Cardiac septum (tissue), 1 donor: ENCODE data around the gene RGS10. TPM values are rescaled to one million over a fixed set of nuclear protein-coding genes. Genes with fewer than 3 reads are reported as not detected.

Experiments used
- DNase-seq: peaks from one replicate; pipeline ENCODE4 v3.0.0-alpha.2; 2020; ENCODE audit warnings: low spot score
- intact Hi-C: fragments of 100-400 bp; cut with DNase I; formaldehyde crosslinking; loops from one replicate; pipeline ENCODE4 v1.14.0; 2022
- total RNA-seq: library from RNA; stranded (reverse); fragmentation: NEBNext Ultra II Directional; extraction: Animal tissue kit (Norgen Biotek cat#: 25700); gene quantifications from one replicate; pipeline ENCODE4 v1.2.1, GENCODE V29; 2021
- donor health status: DM: no; HTN: no; CAD: no.

Gene RGS10
- total RNA-seq, 1 donor from 2014 or later: 3.2 TPM

DNA sequence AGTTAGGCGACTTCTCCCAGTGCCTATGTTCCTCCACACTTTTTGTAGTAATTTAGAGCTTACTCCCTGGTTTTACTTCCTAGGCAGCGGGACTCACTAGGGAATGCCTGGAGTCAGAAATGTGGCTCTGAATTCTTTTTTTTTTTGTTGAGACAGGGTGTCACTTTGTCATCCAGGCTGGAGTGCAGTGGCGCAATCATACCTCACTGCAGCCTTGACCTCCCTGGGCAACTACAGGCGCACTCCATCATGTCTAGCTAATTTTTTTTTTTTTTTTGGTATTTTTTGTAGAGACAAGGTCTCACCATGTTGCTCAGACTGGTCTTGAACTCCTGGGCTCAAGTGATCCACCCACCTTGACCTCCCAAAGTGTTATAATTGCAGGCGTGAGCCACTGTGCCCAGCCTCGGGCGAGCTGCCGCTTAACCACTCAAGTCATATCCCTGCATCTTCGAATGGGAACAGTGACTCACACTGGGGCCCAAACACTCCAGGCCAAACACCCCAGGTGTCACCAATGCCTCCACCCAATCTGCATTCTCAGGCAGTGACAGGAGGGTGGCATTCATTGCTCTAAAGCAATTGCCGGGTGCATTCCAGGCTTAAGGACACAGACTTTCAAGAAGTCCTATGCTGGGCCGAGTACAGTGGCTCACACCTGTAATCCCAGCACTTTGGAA is 19.6 kb downstream of the RGS10 start:
- intact Hi-C loops: no loop called here
- DNase-seq: no peak

DNA sequence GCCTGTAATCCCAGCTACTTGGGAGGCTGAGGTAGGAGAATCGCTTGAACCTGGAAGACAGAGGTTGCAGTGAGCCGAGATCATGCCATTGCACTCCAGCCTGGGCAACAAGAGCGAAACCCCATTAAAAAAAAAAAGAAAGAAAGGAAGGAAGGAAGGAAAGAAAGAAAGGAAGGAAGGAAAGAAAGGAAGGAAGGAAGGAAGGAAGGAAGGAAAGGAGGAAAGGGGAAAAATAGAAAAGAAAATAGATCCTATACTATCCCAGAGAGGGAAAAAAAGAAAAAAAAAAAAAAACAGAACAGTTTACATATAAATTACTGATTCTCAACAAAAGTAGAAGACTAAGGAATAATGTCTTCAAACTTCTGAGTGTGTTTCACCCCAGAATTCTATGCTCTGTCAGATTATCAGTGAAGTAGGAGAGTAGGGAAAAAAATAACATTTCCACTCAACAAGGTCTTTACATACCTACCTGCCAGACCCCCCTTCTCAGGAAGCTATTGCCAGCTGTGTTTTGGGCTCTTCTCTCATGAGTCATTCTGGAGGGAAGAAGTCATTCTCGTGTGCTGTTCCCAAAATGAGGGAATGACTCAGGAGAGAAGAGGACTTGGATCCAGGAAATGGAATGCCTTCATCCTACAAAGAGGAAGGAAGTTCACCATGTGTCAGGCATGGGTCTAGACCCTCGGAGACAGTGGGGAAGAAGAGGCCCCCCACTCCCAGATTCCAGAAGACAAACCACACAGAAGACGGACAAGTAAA is 20.9 kb downstream of the RGS10 start:
- intact Hi-C loops: no loop called here
- no peak for DNase-seq

DNA sequence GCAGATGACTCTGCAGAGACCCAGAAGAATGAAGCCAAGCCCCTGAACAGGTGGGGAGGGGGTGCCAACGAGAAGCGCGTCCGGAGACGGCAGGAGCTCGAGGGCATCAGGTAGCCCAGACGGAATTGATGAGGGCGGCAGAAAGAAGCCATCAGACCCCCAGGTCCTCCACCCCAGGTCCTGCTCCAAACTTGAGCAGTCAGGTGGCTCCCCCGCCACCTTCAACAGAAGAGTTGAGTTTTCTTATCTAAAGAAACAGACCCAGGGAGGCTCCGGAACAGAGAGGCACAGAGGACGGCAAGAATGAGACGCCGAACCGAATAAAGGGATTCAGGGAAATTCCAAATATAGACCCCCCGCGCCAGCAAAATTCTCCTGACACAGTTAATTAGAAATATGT is 22.2 kb downstream of the RGS10 start:
- DNase-seq: no peak

DNA sequence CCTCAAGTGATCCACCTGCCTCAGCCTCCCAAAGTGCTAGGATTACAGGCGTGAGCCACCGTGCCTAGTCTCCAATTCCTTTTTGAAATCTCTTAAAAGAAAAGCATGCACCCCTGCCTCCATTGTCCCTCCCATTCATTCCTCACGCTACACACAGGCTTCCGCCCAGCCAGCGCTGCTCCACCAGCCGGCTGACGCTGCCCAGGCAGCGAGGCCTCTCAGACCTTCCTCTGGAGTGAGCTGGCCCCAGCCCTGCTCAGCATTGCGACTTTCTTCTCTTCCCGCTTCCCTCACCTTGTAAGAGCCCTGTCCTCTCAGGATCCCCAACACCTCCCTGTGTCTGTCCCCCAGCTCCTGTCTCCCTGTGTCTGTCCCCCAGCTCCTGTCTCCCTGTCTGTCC is 23.6 kb downstream of the RGS10 start:
- intact Hi-C loops: no loop called here

More for the DNA sequence above, 22.2 kb downstream of the RGS10 start:
- intact Hi-C loops: no loop called here

DNA sequence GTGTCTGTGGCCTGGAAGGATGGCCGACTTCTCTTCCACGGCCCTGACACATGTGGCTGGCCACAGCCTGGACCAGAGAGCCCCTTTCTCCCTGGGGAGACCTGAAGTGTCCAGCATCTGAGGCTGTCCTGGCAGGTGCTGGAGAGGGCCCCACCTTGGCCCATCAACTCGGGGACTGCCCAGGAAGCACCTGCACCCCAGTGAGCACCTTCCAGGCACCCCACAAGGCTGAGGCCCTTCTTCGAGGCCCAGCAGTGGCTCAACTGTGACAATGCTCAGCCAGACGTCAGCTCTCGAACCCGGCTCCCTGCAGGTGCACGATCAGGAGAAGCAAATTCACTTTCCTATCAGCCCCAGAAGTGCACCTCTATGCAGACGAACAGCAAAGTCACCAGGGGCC is 24.3 kb downstream of the RGS10 start:
- intact Hi-C loops: no loop called here
- DNase-seq: no peak

More for the DNA sequence above, 23.6 kb downstream of the RGS10 start:
- DNase-seq: no peak

DNA sequence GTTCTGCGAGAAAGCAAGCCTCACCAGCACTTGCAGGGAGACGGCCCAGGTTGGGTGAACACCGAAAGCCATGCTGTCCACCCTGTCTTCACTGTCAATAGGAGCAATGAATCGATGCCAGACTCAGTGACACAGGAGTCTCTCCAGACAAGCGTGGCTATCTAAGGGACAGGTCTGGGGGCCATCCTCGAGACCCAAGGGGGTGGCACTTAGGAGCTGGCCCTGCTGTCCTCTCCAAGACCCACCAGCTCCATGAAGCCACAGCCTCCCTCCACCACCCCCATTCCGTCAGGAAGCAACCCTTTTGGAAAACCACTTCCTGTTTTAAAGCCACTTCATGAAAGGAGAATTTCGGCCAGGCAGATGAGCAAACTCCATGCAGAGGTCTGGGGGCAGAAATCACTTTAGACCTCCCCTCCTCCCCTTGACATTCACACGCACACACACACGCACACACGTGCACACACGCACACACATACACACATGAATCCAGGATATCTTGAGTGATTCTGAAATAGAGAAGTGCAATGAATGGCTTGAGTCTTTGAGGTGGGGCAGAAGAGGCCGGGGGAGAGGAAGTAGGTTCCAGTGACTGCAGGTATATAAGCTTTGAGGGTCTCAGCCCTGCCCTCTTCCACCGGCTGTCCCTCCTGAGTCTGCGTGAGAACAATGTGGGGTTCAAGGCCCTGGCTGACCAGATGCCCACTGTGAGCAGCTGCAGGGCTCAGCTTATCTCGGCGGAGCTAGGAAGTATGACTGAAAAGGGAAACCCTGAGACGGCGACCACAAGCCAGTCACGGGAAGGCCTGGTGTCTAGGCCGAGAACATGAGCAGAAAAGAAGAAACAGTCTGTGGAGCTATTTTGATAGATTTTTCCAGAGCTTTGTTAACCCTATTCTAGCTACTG is 25.0 kb downstream of the RGS10 start:
- intact Hi-C loops: no loop called here
- no peak for DNase-seq

DNA sequence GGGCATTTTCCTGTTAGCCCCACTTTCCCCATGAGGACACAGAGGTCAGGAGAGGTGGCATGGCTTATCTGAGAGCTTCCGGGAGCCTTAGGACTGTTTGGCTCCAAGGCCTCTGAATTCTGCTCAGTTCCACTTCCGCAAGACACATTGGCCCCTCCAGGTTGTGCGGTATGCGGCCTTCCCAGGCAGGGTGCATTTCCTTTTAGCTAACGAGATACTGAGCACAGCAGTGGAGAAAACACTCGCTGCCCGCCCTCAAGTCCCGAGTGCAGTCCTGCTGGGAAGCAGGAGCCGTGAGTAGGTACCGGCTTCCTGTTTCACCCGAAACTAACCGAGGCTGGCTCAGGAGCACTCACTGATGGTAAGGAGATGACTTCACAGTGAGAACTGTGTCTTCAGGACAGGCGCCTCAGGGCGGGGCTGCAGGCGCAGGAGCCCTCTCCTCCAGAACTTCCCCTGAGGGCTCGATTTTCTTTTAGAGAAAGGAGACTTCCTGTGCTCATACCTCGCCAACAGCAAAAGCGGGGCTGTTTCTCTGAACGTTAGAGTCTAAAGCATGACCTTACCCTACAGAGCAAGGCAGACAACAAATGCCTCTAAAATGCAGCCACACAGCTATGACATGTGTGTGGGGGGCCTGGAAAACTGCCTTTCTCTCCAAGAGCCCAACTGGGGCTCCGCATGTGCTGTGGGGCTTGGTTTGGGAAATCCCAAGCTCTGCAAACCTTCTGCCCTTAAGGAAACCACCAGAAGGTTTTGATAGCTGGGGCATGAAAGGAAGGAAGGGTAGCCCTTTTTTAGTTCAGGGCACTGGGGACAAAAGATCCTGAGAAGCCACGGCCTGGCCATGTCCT is 25.9 kb downstream of the RGS10 start:
- intact Hi-C loops: no loop called here
- DNase-seq: no peak

DNA sequence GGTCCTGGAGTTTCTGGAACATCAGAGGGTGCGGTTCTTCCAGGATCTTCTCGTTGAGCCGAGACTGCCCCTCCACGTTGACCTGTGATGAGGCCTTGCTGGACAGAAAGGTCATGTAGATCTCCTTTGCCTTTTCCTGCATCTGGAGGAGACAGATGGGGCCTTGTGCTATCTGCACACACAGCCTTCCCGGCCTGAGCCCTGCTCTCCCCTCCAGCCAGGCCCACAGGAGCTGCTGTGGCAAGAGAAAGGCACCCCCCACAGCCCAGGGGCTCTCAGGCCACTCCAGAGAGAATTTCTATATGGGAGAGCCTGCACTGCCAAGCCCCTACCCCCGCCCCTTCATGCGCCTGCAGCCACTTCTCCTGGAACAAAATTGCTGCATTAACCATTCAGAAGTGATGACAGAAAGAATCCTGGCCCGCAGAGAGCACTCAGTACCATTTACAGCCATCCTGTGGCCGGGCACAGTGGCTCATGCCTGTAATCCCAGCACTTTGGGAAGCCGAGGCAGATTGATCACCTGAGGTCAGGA is 26.9 kb downstream of the RGS10 start:
- DNase-seq: no peak
- intact Hi-C loops: no loop called here

DNA sequence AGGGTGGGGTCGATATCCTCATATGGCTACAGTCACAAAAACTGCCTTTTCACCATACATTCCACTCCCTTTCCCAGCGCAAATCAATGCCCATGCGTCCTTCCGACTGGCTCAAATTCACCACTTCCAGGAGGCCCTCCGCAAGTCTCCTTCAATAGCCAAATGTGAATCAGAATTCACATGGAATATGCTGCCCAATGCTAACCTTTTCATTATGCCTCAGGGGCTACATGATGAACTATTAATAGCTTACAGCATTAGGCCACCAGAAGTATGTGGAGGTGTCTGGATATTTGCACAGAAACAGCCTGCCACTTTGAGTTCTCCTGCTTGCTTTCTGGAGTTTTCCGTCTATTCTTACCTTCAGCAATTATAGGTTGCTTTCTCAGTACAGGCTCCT is 27.7 kb downstream of the RGS10 start:
- intact Hi-C loops: no loop called here
- no peak for DNase-seq

DNA sequence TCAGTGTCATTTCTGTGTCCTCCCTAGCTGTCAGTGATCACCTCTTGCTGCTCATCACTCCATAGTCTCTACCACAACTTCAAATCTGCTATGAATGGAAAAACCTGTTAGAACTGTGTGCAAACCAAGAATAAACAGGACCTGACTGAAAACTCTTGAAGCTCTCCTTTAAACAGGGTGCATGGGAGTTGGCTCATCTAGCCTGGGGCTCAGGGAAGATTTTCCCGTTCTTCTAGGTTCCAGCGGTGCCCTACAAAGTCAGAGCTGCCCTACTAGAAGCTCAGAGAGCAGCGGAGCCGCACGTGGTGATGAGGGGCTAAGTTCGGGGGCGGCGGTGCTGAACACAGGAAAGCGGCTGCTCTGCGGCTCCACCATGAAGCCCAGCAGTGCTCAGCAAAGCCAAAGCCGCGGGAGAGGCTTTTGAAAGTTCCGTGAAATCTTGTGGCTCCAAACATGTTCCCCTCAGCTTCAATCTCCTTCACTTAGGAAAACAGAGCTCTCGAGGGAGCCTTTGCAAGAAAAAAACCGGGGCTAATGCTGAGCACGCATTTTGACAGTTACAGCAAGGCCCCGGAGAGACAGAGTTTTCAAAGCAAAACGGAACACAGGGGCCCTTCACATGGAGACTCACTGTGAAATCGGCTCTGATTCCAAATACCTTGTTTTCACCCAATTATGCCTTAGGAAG is 30.5 kb downstream of the RGS10 start:
- DNase-seq: no peak
- intact Hi-C loops: no loop called here

DNA sequence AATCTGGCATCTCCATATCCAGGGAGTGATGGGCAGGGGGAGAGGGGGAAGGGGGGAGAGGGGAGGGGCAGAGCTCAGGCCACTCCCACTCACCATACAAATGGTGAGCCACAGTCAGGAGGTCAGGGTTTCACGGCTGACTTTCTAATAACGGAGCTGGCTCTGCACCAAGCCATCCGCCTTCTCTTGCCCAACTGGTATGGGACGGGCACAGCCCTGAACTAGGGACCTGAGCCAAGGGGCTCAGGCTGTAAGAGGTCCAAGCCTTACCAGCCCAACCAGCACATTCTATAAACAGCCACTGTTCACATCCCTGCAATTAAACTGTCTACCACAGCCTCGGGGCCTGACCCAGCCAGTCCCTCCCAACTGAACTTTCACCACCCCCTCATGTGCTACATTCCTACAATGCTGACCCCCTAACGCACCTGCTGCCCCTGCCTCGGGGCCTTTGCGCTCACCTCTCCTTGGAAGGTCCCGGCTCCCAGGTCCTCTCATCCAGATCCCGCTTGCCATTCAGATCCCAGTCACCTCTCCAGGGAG is 32.5 kb downstream of the RGS10 start:
- peak; percentile 86 for DNase-seq
- intact Hi-C loops: no loop called here

DNA sequence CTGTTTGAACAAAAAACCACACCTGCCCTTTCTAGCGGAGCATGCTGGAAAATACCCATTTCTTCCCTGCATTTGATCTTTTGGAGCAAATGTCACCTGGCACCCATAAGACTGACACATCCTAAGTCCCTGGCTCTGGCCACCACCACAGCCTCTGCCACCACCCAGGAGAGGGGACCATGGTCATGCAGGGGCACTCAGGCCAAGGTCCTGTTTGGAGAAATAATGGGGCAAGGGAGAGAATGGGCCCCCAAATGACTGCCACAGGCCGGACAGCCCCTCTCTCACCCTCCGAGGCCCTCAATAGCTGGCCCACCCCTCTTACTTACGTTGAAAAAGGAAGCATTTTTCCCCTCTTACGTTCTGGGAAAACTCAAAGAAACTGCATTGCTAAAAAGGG is 35.4 kb downstream of the RGS10 start:
- intact Hi-C loops: no loop called here
- no peak for DNase-seq

DNA sequence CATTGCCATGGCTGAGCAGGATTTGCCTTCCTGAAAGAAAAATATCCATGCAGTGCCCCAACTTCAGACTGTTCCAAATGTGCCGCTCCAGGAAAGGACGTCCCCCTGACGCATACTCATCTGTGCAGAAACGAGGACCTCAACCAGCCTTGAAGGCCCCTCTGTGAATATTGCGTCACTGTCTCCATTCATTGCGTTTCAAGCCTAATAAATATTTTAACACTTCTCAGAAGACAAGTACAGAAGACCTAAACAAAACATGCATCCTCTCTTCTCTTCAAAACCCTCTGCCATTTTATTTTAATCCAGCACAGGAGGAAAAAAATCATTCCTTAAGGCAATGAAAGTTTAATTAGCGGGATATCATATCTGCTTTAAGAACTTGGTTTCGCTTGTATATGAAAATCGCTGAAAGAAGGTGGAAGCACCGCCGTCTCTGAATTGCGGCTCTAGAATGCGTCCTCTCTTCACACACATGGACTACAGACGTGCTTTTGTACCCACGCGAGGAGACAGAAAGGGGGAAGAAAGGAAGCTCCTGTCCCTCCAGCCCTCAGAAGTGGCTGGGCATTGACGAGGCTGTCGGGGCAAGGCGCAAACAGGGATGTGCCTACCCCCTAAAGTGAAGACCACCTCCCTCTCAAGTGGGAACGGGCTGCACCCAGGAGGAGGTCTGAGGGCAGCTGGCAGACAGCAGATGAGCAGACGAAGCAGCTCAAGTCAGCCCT is 36.8 kb downstream of the RGS10 start:
- no peak for DNase-seq
- intact Hi-C loops: no loop called here

DNA sequence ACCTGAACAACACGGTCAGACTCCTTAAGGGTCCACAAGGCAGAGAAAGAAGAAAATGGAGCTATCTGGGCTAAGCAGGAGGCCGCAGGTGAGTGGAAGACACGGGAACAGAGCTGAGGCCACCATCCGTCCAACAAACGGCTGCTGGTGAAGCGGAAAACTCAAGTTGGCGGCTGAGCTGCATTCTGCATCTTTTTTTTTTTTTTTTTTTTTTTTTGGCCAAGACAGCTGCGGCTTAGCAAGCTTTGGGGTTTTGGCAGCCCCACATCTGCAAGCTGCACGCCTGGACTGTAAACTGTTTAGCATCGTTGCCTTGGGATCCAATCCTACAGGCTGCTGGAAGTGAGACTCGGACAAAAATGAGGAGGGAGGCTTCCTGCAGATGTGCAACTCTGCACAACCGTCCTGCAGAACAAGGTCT is 37.4 kb downstream of the RGS10 start:
- intact Hi-C loops: no loop called here
- DNase-seq: no peak

DNA sequence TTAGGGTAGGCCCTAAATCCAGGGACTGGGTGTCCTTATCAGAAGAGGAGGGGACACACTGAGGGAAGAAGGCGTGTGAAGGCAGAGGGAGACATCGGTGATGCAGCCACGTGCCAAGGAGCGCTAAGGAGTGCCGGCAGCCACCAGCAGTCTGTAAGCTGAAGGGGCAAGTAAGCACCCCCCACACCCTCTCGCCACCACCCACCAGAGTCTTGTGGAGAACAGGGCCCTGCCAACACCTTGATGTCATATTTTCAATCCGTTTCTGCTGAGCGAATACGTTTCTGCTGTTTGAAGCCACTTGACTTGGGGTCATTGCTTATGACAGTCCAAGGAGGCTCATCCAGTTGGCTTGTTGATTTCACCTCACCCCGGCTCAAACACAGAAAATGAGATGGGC is 37.9 kb downstream of the RGS10 start:
- intact Hi-C loops: no loop called here
- DNase-seq: no peak

DNA sequence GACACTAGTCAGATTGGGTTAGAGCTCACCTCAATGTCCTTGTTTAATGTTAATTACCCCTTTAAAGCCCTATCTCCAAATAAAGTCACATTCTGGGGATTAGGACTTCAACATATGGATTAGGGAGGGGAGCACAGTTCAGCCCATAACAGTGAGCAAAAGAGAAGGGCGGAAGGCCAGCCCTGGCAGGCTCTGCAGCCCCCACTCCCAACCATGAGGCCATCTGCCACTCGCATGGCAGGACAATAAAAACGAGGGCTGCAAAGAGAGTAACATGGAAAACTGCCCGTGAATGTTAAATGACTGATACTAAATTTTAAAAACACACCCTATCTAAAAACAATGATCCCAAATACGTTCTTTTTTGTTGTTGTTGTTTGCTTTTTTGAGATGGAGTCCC is 38.7 kb downstream of the RGS10 start:
- intact Hi-C loops: no loop called here
- no peak for DNase-seq

DNA sequence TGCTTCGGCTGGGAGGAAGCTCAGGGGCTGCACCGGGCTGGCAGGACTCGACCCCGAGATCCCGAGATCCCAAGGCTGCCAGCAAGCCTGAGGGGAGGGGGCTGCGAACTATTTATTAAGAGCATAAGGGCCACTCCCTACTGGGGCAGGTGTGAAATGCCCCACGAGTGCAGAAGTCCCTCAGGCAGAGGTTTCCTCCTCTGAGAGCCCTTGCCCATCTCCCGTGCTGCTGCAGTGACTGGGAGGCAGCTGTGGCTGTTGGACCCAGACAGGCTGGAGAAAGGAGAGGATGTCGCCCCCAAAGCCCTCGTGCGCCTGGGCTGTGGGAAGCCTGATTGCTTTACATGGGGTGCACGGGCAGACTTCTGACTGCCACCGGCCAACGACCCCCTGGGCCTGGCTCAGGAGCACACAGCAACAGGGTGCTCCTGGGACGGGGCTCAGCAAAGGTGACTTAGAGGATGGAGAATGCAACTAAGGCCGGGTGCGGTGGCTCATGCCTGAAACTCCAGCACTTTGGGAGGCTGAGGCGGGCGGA is 39.8 kb downstream of the RGS10 start:
- intact Hi-C loops: no loop called here
- no peak for DNase-seq
